Panc1 (cell line): ENCODE measurements around the gene SETD7.

ENCODE experiments used
- CTCF ChIP-seq: fragments of 450-650 bp; IDR thresholded peaks from 2 replicates; pipeline ENCODE4 v1.5.1; 2017; ENCODE audit warnings: mild to moderate bottlenecking
- POLR2AphosphoS5 ChIP-seq: IDR thresholded peaks from 2 replicates; pipeline ENCODE4 v1.6.1; 2012; ENCODE audit warnings: mild to moderate bottlenecking, low read depth, low read length, moderate library complexity
- SIN3A ChIP-seq: IDR thresholded peaks from 2 replicates; pipeline ENCODE4 v1.6.1; 2012; ENCODE audit warnings: low read depth, mild to moderate bottlenecking, low read length, moderate library complexity, borderline replicate concordance; ENCODE audit not compliant: insufficient read depth

GRCh38 chr4:139524062-139524631 is 31.9 kb downstream of the SETD7 start:
- TF ChIP-seq CTCF, result no peak
- no peak for TF ChIP-seq POLR2AphosphoS5
- TF ChIP-seq SIN3A, result no peak
